Effector CD8-positive, alpha-beta T cell (primary cell): ENCODE results near the gene CBR3.
"Not testable (repeated sequence)": the region's sequence is repeated elsewhere in the genome, so short reads cannot be mapped to it uniquely, and the experiment has no call there.

Experiments
- DNase-seq: peaks from one replicate; lab custom pipeline; 2025; lab: John Stamatoyannopoulos, UW

The CBR3 gene

DNA sequence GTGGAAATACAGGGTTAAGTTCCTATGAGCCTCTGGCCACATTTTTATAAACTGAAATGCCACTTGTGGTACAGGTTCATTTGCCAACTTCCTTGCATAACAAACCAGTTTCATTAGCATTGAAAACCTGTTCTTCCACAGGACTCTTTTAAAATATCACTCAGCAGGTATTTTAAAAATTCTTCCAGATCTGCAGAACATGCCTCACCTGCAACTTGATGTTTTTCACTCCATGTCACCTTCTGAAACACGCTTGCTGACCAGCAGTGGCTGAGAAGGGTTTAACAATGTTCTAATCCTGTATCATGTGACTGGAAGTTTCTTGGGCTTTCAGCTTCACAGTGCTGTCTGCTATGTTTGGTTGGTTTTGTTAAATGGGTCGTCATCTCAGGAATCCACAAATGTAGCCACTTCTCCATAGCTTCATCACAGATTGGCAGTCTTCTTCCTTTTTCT is 17.6 kb upstream of the CBR3 start:
- no peak for DNase-seq

DNA sequence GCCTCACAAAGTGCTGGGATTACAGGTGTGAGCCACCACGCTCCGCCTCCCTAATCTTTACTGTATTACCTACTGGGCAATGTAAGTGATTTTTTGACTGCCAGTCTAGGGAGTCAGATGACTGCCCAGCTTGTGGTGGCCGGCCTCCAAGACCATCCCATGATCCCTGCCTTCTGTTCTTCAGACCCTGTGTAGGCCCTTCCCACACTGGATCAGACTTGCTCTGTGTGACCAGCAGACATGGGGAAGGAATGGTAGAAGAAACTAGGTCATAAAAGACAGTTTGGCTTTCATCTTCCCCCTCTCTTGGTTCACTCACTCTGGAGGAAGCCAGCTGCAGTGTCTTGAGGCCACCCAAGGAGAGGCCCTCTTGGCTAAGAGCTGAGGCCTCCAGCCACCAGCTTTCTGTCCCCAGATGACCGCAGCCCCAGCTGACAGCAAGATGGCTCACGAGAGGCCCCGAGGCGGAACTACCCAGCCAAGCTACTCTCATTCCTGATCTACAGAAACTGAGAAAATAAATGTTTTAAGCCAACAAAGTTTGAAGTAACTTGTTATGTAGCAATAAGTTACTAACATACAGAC is 14.5 kb upstream of the CBR3 start:
- no peak for DNase-seq

GRCh38 chr21:36122977-36123376 is 11.9 kb upstream of the CBR3 start:
- no peak for DNase-seq

DNA sequence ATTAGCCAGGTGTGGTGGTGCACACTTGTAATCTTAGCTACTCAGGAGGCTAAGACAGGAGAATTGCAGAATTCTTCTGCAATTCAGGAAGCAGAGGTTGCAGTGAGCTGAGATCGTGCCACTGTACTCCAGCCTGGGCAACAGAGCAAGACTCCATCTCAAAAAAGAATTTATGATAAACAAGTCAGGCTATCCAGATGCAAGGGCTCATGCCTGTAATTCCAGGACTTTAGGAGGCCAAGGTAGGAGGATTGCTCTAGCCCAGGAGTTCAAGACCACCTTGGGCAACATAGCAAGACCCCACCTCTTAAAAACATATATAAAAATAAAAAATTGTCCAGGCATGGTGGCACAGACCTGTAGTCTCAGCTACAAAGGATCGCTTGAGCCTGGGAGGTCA is 10.5 kb upstream of the CBR3 start:
- DNase-seq = no peak

DNA sequence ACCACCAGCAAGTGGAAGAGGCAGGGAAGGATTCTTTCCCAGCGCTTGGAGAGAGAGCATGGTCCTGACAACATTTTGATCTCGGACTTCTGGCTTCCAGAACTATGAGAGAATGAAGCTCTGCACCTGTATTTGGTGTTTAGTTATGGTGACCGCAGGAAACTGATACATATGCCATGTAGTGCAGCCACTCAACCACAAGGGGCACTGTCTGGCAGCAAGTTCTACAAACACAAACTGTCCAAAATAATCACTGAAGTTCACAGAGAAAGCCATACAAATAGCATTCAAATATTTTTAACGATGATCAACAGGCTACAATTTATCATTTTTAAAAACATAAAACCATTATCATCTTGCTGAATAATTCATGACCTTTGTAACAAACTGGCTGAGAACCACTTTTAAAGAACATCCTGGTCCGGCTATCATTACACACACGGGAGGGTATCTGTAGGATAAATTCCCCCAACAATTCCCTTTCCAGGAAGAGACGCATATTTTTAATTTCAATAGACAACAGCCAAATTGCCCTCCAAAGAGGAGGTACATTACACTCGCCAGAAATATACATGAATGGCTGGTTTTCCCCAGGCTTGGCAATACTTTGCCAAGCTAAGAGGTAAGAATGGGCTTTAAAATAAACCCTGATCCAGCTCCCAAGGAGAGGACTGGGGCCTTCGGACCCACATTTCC is 9.2 kb upstream of the CBR3 start:
- DNase-seq = peak; percentile 21

GRCh38 chr21:36126208-36126565 is 8.7 kb upstream of the CBR3 start:
- DNase-seq = no peak

- DNase-seq = no peak
Measured at GRCh38 chr21:36126621-36127110, 8.2 kb upstream of the CBR3 start.

DNA sequence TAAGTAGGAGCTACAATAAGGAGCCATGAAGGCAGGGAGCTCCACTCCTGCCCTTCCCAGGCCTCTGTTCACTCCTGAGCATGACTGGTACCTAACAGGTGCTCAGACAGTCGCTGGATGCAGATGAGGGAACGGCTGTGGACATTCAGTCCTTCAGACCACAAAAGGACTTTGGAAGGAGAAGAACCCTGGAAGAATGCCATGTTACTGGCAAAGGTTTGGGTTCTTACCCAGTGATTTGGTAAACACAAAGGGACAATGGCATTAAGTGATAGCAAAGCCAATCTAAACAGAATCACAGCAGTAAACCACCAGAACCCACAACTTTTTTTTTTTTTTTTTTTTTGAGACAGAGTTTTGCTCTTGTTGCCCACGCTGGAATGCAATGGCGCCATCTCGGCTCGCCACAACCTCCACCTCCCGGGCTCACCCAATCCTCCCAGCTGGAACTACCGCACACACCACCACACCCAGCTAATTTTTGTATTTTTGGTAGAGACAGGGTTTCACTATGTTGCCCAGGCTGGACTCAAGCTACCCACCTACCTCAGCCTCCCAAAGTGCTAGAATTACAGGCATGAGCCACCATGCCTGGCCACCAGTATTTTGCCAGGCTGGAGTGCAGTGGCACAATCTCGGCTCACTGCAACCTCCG is 7.5 kb upstream of the CBR3 start:
- DNase-seq = no peak

- no peak for DNase-seq
Measured at GRCh38 chr21:36127977-36128376, 6.9 kb upstream of the CBR3 start.

GRCh38 chr21:36129219-36129618 is 5.7 kb upstream of the CBR3 start:
- DNase-seq = no peak

- DNase-seq = not testable (repeated sequence)
Measured at GRCh38 chr21:36130414-36130762, 4.5 kb upstream of the CBR3 start.

DNA sequence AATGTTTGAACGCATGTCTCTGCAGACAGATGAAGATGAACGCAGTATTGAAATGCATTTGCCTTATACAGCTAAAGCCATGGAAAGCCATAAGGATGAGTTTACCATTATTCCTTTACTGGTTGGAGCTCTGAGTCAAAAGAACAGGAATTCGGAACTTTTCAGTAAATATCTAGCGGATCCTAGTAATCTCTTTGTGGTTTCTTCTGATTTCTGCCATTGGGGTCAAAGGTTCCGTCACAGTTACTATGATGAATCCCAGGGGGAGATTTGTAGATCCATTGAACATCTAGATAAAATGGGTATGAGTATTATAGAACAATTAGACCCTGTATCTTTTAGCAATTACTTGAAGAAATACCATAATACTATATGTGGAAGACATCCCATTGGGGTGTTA is 4.0 kb upstream of the CBR3 start:
- DNase-seq = not testable (repeated sequence)

GRCh38 chr21:36132696-36133095 is 2.2 kb upstream of the CBR3 start:
- DNase-seq = no peak

DNA sequence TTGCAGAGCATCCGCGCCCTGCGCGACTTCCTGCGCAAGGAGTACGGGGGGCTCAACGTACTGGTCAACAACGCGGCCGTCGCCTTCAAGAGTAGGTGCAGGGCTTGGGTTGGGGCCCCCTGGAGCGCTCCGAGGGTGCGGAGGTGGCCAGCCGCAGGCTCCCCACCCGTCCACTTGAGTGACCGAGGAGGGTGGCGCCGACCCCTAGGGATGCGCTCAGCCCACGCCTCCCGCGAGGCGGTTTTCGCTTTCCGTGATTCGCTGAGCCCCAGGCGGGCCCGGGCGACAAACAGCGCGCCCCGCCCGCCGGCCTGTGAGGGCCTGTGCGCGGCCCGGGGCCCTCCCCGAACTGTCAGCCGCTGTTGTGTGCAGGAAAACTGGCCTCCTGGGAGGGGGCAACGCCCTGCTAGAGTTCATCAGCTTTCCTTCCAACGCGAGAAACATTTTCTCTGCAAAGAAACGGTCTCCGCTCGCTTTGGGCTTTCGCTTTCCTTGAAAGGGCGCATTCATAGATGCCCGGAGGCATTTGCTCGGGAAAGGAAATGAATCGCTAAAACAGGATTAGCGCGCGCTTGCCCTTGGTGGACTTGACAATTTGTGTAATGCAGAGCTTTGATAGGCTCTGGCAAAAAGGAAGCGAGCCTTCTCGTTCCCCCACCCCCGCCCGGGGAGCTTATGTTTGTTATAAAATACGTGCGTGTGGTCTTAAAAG is 668 bp downstream of the CBR3 start:
- DNase-seq = peak; percentile 19

DNA sequence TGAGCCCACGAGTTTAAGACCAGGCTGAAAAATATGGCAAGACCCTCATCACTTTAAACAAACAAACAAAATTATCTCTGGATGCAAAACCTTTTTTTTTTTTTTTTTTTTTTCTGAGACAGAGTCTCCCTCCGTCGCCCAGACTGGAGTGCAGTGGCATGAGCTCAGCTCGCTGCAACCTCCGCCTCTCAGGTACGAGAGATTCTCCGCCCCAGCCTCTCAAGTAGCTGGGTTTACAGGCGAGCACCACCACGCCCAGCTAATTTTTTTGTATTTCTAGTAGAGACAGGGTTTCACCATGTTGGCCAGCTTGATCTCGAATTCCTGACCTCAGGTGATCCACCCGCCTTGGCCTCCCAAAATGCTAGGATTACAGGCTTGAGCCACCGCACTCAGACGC is 4.9 kb downstream of the CBR3 start:
- not testable (repeated sequence) for DNase-seq

GRCh38 chr21:36141513-36141925 is 6.6 kb downstream of the CBR3 start:
- DNase-seq = peak; percentile 80

- DNase-seq = not testable (repeated sequence)
Measured at GRCh38 chr21:36144233-36144632, 9.4 kb downstream of the CBR3 start.

GRCh38 chr21:36145259-36145658 is 10.4 kb downstream of the CBR3 start:
- DNase-seq = no peak

GRCh38 chr21:36147911-36148310 is 13.0 kb downstream of the CBR3 start:
- DNase-seq = no peak

DNA sequence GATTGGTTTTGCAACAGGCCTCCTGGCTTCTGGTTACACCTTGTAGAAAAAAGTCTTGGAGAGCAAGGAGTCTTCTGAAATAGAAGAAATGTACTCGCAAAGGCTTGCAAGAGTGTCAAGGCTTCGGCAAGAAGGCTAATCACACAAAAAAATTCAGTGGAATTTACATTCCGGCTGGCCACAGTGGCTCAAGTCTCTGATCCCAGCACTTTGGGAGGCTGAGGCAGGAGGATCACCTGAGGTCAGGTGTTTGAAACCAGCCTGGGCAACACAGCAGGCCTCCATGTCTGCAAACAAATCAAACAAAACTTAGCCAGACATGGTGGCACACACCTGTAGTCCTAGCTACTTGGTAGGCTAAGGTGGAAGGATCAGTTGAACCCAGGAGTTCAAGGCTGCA is 14.0 kb downstream of the CBR3 start:
- no peak for DNase-seq

DNA sequence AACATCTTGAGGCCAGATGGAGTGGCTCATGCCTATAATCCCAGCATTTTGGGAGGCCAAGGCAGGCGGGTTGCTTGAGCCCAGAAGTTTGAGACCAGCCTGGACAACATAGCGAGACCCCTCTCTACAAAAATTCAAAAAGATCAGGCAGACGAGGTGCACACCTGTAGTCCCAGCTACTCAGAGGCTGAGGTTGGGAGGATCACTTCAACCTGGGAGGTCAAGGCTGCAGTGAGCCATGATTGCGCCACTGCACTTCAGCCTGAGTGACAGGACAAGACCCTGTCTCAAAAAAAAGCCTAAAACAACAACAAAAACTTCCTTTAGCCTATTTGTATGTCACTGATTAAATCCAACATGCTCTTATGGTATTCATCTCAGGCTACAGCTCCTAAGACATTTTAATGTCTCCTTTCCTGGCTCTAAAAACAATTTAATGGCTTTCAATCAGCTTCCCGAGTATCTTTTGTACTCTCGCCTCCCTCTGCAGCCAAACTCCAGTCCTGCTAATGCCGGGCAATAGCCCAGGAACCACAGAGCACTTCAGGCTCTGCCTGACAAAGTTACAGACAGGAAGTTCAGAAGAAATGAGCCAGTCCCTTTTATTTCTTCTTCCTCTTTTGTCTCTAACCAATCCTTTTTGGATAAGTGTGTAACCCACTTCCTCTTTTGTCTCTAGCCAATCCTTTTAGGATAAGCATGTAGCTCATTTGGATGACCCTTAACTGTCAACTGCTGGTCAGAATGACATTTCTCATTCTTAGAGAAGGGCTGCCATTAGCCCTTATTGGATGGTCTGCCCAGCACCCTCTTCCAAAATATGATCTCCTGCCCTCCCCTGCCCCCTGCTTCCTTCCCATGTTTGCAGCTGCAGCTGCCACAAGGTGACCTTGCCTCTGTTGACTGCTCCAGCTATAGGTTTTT is 15.2 kb downstream of the CBR3 start:
- DNase-seq = no peak
